Measurements from ENCODE around the gene TNS3. TPM values are rescaled to one million over a fixed set of nuclear protein-coding genes. Genes with fewer than 3 reads are reported as not detected.

Gene TNS3
- total RNA-seq, 1 donor from 2014 or later = 92.9 TPM

DNA sequence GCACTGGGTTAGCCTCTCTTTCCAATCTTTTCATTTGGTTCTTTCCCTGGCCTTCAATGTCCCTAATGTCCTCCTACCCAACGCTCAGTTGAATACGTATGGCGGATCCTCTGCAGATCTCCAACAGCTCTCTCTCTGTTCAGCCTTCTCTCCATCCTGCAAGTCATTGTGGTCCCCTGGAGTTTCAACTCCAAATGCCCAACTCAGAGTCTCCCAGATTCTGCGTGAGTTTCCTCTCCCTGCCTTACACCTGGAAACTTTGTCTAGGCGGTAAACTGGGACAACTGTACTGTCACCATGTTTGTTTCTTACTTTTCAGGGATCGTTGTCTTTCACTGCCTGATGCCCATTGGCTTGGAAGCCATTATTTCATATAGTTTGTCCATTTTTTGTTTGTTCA is 273.1 kb downstream of the TNS3 start:
- peaks cover 4% of the 10 kb centered on the region for H3K36me3 ChIP-seq (ENCODE audit: insufficient read depth, low read length)
- H3K9me3 ChIP-seq (ENCODE audit: insufficient read depth, low read depth, low read length) = no peaks in the 10 kb centered on the region
- H3K4me1 ChIP-seq (ENCODE audit: insufficient read depth, low read length) = no peaks in the 10 kb centered on the region
- no peak overlapping the region for H3K9ac ChIP-seq (ENCODE audit: low read length)
- peaks cover 7% of the 10 kb centered on the region for H3K4me1 Mint-ChIP-seq (ENCODE audit: low read depth, unreplicated experiment)
- H3K4me3 ChIP-seq (ENCODE audit: insufficient read depth, low read depth, low read length) = no peak overlapping the region
- DNase-seq (ENCODE audit: low read depth) (no peak), FAIRE-seq (no peak)
- no peaks in the 10 kb centered on the region for H3K9me3 Mint-ChIP-seq (ENCODE audit: unreplicated experiment)
- no peaks in the 10 kb centered on the region for H3K27me3 Mint-ChIP-seq (ENCODE audit: low read depth, unreplicated experiment)
- peaks cover 29% of the 10 kb centered on the region for H4K20me1 ChIP-seq (ENCODE audit: insufficient read depth, low read length)
- H2AFZ ChIP-seq (ENCODE audit: low read depth, low read length) = no peak overlapping the region
- H3K79me2 ChIP-seq (ENCODE audit: insufficient read depth, low read length) = peaks cover 2% of the 10 kb centered on the region
- H3K4me2 ChIP-seq (ENCODE audit: low read length) = no peak overlapping the region
- TF ChIP-seq EZH2 (IDR thresholded peaks at IDR 0.05; ENCODE audit: insufficient read depth, low read length) = no peak
- no peak overlapping the region for H3K27ac ChIP-seq (ENCODE audit: low read depth, low read length)
- no peak overlapping the region for H3K4me3 Mint-ChIP-seq (ENCODE audit: unreplicated experiment)
- no peak overlapping the region for H3K27ac Mint-ChIP-seq (ENCODE audit: unreplicated experiment)
- peaks cover 30% of the 10 kb centered on the region for H3K36me3 Mint-ChIP-seq (ENCODE audit: low read depth, unreplicated experiment)
- no peaks in the 10 kb centered on the region for H3K27me3 ChIP-seq (ENCODE audit: insufficient read depth, low read length)

DNA sequence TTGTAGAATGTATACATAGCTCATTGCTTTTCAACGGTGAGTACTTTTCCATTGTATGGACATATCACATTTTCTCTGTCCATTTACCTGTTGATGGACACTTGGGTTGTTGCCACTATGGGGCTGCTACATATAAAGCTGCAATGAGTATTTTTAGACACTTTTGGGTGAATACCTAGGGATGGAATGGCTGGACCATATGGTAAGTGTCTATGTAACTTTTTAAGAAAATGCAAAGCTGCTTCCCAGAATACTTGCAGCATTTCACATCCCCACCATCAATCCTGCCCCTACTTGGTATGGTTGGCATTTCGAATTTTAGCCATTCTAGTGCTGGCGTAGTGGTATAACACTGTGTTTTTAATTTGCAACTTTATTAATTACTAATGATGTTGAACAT is 274.6 kb downstream of the TNS3 start:
- FAIRE-seq = peak; percentile 49
- H3K27ac Mint-ChIP-seq (ENCODE audit: unreplicated experiment) = no peak overlapping the region

DNA sequence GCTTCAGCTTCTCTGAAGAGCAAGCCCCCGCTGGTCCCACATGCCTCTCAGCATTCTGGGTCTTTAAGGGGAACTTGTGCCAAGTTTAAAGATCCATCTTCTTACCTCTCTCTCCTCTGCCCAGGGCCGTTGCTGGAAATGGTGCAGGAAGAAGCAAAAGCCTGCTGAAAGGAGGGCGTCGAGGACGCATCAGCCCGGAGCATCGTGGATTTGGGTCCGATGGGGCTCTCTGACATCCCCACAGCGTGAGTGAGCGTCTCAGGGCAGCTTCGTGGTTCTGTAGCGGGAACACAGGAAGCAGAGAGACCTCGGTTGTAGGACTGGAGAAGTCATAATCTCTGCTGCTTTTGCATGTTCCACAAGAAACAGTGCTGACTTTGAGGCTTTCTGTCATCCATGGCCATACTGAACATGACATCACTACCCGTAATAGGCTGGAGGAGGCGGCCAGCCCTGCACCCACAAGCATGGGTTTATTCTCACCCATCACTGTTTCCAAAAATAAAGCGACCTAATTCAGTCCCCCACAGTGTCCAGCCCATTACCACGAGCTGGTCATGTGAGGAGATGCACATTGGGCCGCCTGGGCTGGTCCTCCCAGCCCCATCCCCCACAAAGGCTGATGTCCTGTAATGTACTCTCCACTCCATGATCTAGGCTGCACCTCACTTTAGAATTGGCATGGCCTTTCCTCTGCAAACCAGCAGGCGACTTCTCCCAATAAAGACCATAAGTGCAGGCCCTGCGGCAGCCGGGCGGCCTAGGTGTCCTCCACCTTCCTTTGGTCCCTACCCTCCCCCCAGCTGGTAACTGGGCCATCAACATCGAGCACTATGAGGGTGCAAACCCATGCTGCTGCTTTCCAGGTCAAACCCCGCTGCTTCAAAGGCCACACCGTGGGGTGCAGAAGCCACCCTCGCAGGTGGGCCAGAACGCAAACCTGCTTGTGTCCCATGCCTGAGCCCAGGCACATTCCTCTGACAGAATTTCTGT is 276.9 kb downstream of the TNS3 start:
- Histone ChIP-seq H3K36me3 (ENCODE audit: insufficient read depth, low read length) (peaks cover 8% of the 10 kb centered on the region), H3K4me1 (ENCODE audit: insufficient read depth, low read length) (no peaks in the 10 kb centered on the region), H4K20me1 (ENCODE audit: insufficient read depth, low read length) (peaks cover 25% of the 10 kb centered on the region), H3K9me3 (ENCODE audit: insufficient read depth, low read depth, low read length) (no peaks in the 10 kb centered on the region), H3K9ac (ENCODE audit: low read length) (no peak overlapping the region), H2AFZ (ENCODE audit: low read depth, low read length) (no peak overlapping the region), H3K27me3 (ENCODE audit: insufficient read depth, low read length) (no peaks in the 10 kb centered on the region), H3K79me2 (ENCODE audit: insufficient read depth, low read length) (no peaks in the 10 kb centered on the region), H3K4me2 (ENCODE audit: low read length) (no peak overlapping the region), H3K27ac (ENCODE audit: low read depth, low read length) (no peak overlapping the region), H3K4me3 (ENCODE audit: insufficient read depth, low read depth, low read length) (no peak overlapping the region)
- Mint-ChIP-seq H3K4me3 (ENCODE audit: unreplicated experiment) (no peak overlapping the region), H3K9me3 (ENCODE audit: unreplicated experiment) (no peaks in the 10 kb centered on the region), H3K36me3 (ENCODE audit: low read depth, unreplicated experiment) (peaks cover 37% of the 10 kb centered on the region), H3K27ac (ENCODE audit: unreplicated experiment) (no peak overlapping the region), H3K27me3 (ENCODE audit: low read depth, unreplicated experiment) (no peaks in the 10 kb centered on the region), H3K4me1 (ENCODE audit: low read depth, unreplicated experiment) (peaks cover 12% of the 10 kb centered on the region)
- FAIRE-seq = no peak
- DNase-seq (ENCODE audit: low read depth) = no peak
- TF ChIP-seq EZH2 (IDR thresholded peaks at IDR 0.05; ENCODE audit: insufficient read depth, low read length) = no peak
- TF ChIP-seq, protein P1, sequence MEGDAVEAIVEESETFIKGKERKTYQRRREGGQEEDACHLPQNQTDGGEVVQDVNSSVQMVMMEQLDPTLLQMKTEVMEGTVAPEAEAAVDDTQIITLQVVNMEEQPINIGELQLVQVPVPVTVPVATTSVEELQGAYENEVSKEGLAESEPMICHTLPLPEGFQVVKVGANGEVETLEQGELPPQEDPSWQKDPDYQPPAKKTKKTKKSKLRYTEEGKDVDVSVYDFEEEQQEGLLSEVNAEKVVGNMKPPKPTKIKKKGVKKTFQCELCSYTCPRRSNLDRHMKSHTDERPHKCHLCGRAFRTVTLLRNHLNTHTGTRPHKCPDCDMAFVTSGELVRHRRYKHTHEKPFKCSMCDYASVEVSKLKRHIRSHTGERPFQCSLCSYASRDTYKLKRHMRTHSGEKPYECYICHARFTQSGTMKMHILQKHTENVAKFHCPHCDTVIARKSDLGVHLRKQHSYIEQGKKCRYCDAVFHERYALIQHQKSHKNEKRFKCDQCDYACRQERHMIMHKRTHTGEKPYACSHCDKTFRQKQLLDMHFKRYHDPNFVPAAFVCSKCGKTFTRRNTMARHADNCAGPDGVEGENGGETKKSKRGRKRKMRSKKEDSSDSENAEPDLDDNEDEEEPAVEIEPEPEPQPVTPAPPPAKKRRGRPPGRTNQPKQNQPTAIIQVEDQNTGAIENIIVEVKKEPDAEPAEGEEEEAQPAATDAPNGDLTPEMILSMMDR (IDR thresholded peaks at IDR 0.05; ENCODE audit: insufficient read depth, low read depth, low read length) = no peak

More for the DNA sequence above, 274.6 kb downstream of the TNS3 start:
- H3K27me3 Mint-ChIP-seq (ENCODE audit: low read depth, unreplicated experiment) = no peaks in the 10 kb centered on the region
- H3K36me3 Mint-ChIP-seq (ENCODE audit: low read depth, unreplicated experiment) = peaks cover 32% of the 10 kb centered on the region
- H3K9me3 Mint-ChIP-seq (ENCODE audit: unreplicated experiment) = no peaks in the 10 kb centered on the region
- Histone ChIP-seq H4K20me1 (ENCODE audit: insufficient read depth, low read length) (peaks cover 27% of the 10 kb centered on the region), H3K9me3 (ENCODE audit: insufficient read depth, low read depth, low read length) (no peaks in the 10 kb centered on the region), H3K27me3 (ENCODE audit: insufficient read depth, low read length) (no peaks in the 10 kb centered on the region), H2AFZ (ENCODE audit: low read depth, low read length) (no peak overlapping the region), H3K4me1 (ENCODE audit: insufficient read depth, low read length) (no peaks in the 10 kb centered on the region), H3K27ac (ENCODE audit: low read depth, low read length) (no peak overlapping the region), H3K4me2 (ENCODE audit: low read length) (no peak overlapping the region), H3K4me3 (ENCODE audit: insufficient read depth, low read depth, low read length) (no peak overlapping the region), H3K36me3 (ENCODE audit: insufficient read depth, low read length) (peaks cover 6% of the 10 kb centered on the region), H3K9ac (ENCODE audit: low read length) (no peak overlapping the region), H3K79me2 (ENCODE audit: insufficient read depth, low read length) (no peaks in the 10 kb centered on the region)
- H3K4me1 Mint-ChIP-seq (ENCODE audit: low read depth, unreplicated experiment) = peaks cover 3% of the 10 kb centered on the region
- TF ChIP-seq EZH2 (IDR thresholded peaks at IDR 0.05; ENCODE audit: insufficient read depth, low read length) = no peak
- TF ChIP-seq, protein P1 (IDR thresholded peaks at IDR 0.05; ENCODE audit: insufficient read depth, low read depth, low read length) = no peak
- H3K4me3 Mint-ChIP-seq (ENCODE audit: unreplicated experiment) = no peak overlapping the region
- DNase-seq (ENCODE audit: low read depth) = peak; percentile 35
